Activated CD4-positive, alpha-beta T cell treated with anti-CD3 and anti-CD28 coated beads, Interleukin-2, amount 10 ng/mL, durations not matched to agents 7 days and 5 days (primary cell): ENCODE measurements around the gene GALC. TPM values are rescaled to one million over a fixed set of nuclear protein-coding genes. Genes with fewer than 3 reads are reported as not detected.

ENCODE experiments used
- CTCF ChIA-PET: fragments of 350-600 bp; sonication (Branson Sonifier 250); formaldehyde crosslinking; loops from one replicate; lab custom pipeline; 2021; ENCODE audit warnings: antibody characterized with exemption; lab: Charles Lee
- POLR2A ChIA-PET: fragments of 350-600 bp; sonication (Branson Sonifier 250); formaldehyde crosslinking; loops from one replicate; lab custom pipeline; 2021; ENCODE audit warnings: antibody characterized with exemption; lab: Charles Lee
- DNase-seq: peaks from one replicate; pipeline ENCODE4 v3.0.0-alpha.2; 2020
- H3K27ac Mint-ChIP-seq: one replicate; pipeline ENCODE4 v1.8.0; 2021; ENCODE audit warnings: mild to moderate bottlenecking, moderate library complexity, mixed read lengths
- H3K27me3 Mint-ChIP-seq: one replicate; pipeline ENCODE4 v1.8.0; 2021; ENCODE audit warnings: mixed read lengths
- H3K36me3 Mint-ChIP-seq: one replicate; pipeline ENCODE4 v1.8.0; 2021; ENCODE audit warnings: low read depth, mixed read lengths
- H3K4me1 Mint-ChIP-seq: one replicate; pipeline ENCODE4 v1.8.0; 2021; ENCODE audit warnings: mixed read lengths
- H3K4me3 Mint-ChIP-seq: one replicate; pipeline ENCODE4 v1.8.0; 2021; ENCODE audit warnings: mild to moderate bottlenecking, moderate library complexity, mixed read lengths
- H3K9me3 Mint-ChIP-seq: one replicate; pipeline ENCODE4 v1.8.0; 2021; ENCODE audit warnings: mixed read lengths
- total RNA-seq, 2 experiments: library from RNA; stranded (reverse); gene quantifications; one replicate each; pipeline ENCODE4 v1.2.3, GENCODE V29; 2021

The GALC gene
- total RNA-seq, 2 experiments from 2014 or later = 15.5 to 16.9 TPM

DNA sequence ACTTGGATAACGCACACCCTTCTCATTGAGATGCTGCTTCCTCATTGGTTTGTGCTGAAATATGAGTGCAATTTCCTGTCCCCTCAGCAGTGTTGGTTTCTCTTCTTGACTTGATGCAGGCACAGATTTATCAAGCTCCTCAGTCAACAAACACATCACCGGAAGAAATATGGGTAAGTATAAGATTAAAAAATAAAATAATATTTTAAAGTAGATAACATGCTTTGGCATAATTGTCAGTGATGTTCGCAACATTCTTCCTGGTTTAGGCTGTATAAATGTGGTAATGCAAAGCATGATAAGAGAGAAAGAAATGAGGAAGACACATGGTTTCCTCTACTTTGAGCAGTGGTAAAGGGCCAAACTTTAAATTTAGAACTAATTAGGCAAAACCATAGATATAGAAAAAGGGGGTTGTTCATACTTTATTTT, 12.1 kb upstream of the GALC start, which contains the start of gene GPR65:
Gene GPR65, plus strand, starts transcription at position 86 of the 432 bp plus-strand sequence. CDS start 5,713 bp downstream, outside the sequence.
- DNase-seq = peak; percentile 66
- peak within 1 kb of the TSS; percentile 90 for H3K4me3 Mint-ChIP-seq
- POLR2A ChIA-PET = interaction anchor here (2.4 kb wide), 1 partner anchor 12 kb away, joined by 9 read pairs; the partner anchor contains the start of gene GALC

DNA sequence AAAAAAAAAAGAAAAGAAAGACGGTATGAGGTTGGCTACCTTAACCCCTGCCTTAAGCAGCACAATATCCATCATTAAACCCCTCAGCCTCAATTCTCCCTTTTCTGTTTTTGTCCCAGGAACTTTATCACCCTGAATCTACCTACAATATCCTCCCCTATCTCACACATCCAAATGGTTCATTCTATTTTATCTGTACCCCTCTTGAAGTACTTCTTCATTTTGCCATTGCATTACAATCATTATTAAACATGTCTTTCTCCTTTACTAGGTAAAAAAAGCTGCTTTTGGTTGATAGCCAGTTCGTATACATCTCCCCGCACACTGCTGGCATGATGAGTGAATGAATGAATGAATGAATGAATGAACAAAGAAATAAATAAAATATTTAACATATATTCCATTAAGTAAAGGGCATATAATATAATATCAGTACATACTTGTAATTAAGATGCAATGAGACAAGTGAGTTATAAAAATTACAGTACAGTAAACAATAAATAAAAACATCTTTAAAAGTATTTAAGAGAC, 11.6 kb upstream of the GALC start:
- no peak for DNase-seq
- peaks cover 60% of the 10 kb centered on the region for H3K4me1 Mint-ChIP-seq
- CTCF ChIA-PET = interaction anchor here (1.0 to 2.4 kb wide), 2 partner anchors 10 to 11 kb away, joined by 6 to 15 read pairs; partner anchors contain the start of gene GALC
- H3K9me3 Mint-ChIP-seq = peaks cover 2% of the 10 kb centered on the region
- peak overlapping the region; percentile 90 for H3K4me3 Mint-ChIP-seq
- no peaks in the 10 kb centered on the region for H3K27me3 Mint-ChIP-seq
- POLR2A ChIA-PET = interaction anchor here (2.4 kb wide), 1 partner anchor 11 kb away, joined by 9 read pairs; the partner anchor contains the start of gene GALC
- H3K36me3 Mint-ChIP-seq = peaks cover 45% of the 10 kb centered on the region
- peak overlapping the region; percentile 97 for H3K27ac Mint-ChIP-seq

More for the DNA sequence above, 12.1 kb upstream of the GALC start, which contains the start of gene GPR65:
- peaks cover 3% of the 10 kb centered on the region for H3K9me3 Mint-ChIP-seq
- peaks cover 61% of the 10 kb centered on the region for H3K4me1 Mint-ChIP-seq
- CTCF ChIA-PET = interaction anchor here (0.7 to 2.4 kb wide), 4 partner anchors 9 to 12 kb away, joined by 3 to 15 read pairs (median 4); partner anchors contain the start of gene GALC
- H3K36me3 Mint-ChIP-seq = peaks cover 46% of the 10 kb centered on the region
- peak within 1 kb of the TSS; percentile 97 for H3K27ac Mint-ChIP-seq
- H3K27me3 Mint-ChIP-seq = no peaks in the 10 kb centered on the region

DNA sequence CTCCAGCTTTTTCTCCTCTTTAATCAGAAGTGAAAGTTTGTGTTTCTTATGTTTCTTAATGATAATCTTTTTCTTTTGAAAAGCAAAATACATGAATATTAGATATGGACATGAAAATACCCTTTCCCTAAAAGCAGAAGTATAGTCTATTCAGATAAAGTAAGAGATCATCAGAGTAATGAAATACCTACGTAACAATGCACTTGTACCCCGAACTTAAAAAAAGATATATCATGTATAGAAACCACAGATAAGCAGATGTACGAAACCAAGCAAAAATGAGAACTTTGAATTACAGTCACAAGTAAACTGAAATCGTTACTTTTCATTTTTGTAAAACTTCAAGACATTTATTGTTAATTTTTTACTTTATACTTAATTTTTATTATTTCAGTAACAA, 10.4 kb upstream of the GALC start:
- peaks cover 59% of the 10 kb centered on the region for H3K4me1 Mint-ChIP-seq
- DNase-seq = no peak
- peaks cover 2% of the 10 kb centered on the region for H3K9me3 Mint-ChIP-seq
- ChIA-PET CTCF (no interaction called here), POLR2A (no interaction called here)
- peaks cover 34% of the 10 kb centered on the region for H3K36me3 Mint-ChIP-seq
- H3K27ac Mint-ChIP-seq = no peak overlapping the region
- H3K27me3 Mint-ChIP-seq = no peaks in the 10 kb centered on the region
- no peak overlapping the region for H3K4me3 Mint-ChIP-seq

DNA sequence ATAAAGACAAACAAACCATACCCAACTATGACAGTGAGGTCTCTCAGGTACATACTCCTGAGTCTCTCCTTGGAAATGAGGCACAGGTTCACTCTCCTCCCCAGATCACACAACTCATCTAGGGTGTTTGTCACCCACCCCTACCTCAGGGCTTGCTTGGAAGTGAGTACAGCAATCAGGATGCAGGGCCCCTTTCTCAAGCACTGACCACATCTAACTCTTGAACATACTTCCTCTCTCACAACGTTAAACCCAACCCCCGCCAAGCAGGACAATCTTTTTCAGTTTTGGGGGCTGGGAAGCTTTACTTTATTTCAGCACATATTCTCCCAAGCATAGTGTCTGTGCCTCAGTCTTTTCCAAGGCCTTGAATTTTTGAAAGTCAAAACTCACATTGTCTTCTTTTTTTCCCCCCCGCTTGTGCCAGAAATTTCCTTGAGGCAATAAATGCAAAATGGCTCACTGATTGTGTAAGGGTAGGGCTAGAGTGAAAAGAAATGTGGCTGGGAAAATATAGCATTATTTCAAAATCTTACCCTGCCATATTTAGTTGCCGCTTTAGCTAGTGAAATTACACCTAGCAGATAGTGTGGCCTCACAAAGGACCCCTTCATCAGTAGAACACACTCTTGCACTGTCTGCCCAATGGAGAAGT, 9.6 kb upstream of the GALC start:
- no peak overlapping the region for H3K4me3 Mint-ChIP-seq
- H3K9me3 Mint-ChIP-seq = peaks cover 2% of the 10 kb centered on the region
- ChIA-PET CTCF (no interaction called here), POLR2A (no interaction called here)
- DNase-seq = no peak
- no peaks in the 10 kb centered on the region for H3K27me3 Mint-ChIP-seq
- H3K27ac Mint-ChIP-seq = peak overlapping the region; percentile 67
- H3K4me1 Mint-ChIP-seq = peaks cover 53% of the 10 kb centered on the region
- peaks cover 26% of the 10 kb centered on the region for H3K36me3 Mint-ChIP-seq

DNA sequence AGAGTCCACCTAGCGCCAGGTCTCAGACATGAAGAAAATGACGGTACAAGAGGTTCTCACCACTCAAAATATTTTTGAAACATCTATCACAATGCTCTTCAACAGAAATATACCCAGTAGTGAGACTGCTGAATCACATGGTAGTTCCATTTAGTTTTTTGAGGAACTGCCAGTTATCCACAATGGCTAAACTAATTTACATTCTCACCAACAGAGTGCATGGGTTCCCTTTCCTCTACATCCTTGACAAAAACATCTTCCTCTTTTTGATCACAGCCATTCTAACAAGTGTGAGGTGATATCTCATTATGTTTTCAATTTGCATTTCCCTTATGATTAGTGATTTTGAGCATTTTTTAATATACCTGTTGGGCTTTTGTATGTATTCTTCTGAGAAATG, 6.3 kb upstream of the GALC start:
- CTCF ChIA-PET = no interaction called here
- H3K36me3 Mint-ChIP-seq = peaks cover 15% of the 10 kb centered on the region
- H3K4me3 Mint-ChIP-seq = no peak overlapping the region
- no peak overlapping the region for H3K27ac Mint-ChIP-seq
- POLR2A ChIA-PET = no interaction called here
- peaks cover 64% of the 10 kb centered on the region for H3K4me1 Mint-ChIP-seq
- DNase-seq = no peak
- H3K9me3 Mint-ChIP-seq = peaks cover 5% of the 10 kb centered on the region
- no peaks in the 10 kb centered on the region for H3K27me3 Mint-ChIP-seq

DNA sequence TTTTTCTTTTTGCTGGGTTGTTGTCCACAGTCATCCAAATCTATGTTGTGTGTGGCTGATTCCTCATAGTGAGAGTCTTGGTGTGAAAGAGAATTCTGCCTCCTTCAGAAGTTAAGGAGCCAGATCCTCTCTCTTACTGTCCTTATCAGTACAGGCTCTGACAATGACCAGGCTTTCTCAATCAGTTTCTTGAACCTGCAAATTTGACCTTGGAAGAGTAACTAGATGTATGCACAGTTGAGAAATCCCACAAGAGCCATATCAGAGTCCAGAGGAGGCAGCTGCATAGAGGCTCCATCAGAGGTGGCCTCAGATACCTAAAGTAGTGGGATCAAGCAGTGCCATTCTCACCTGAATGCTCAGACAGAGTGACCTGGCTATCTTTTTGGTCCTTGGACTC, 5.5 kb upstream of the GALC start:
- DNase-seq = no peak
- ChIA-PET CTCF (no interaction called here), POLR2A (no interaction called here)
- H3K36me3 Mint-ChIP-seq = peaks cover 15% of the 10 kb centered on the region
- H3K27me3 Mint-ChIP-seq = no peaks in the 10 kb centered on the region
- H3K27ac Mint-ChIP-seq = no peak overlapping the region
- peaks cover 67% of the 10 kb centered on the region for H3K4me1 Mint-ChIP-seq
- peaks cover 5% of the 10 kb centered on the region for H3K9me3 Mint-ChIP-seq
- no peak overlapping the region for H3K4me3 Mint-ChIP-seq

DNA sequence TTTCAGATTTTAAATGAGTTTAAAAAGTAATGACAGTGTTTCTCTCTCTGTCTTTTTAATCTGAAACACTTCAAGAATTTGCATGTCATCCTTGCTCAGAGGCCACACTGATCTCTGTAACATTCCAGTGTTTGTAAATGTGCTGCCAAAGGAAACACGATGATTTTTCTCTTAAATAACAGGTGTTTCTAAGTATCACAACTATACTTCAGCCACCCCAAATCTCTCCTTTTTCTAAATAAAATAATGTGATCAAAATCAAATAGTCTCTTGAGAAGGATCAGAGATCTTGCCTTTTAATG, 3.3 kb upstream of the GALC start:
- ChIA-PET CTCF (interaction anchor here (2.1 kb wide), 1 partner anchor 9 kb away, joined by 15 read pairs; the partner anchor contains the start of gene GPR65), POLR2A (no interaction called here)
- Mint-ChIP-seq H3K9me3 (peaks cover 3% of the 10 kb centered on the region), H3K36me3 (peaks cover 11% of the 10 kb centered on the region), H3K27me3 (no peaks in the 10 kb centered on the region), H3K27ac (no peak overlapping the region), H3K4me3 (no peak overlapping the region), H3K4me1 (peaks cover 65% of the 10 kb centered on the region)
- no peak for DNase-seq

DNA sequence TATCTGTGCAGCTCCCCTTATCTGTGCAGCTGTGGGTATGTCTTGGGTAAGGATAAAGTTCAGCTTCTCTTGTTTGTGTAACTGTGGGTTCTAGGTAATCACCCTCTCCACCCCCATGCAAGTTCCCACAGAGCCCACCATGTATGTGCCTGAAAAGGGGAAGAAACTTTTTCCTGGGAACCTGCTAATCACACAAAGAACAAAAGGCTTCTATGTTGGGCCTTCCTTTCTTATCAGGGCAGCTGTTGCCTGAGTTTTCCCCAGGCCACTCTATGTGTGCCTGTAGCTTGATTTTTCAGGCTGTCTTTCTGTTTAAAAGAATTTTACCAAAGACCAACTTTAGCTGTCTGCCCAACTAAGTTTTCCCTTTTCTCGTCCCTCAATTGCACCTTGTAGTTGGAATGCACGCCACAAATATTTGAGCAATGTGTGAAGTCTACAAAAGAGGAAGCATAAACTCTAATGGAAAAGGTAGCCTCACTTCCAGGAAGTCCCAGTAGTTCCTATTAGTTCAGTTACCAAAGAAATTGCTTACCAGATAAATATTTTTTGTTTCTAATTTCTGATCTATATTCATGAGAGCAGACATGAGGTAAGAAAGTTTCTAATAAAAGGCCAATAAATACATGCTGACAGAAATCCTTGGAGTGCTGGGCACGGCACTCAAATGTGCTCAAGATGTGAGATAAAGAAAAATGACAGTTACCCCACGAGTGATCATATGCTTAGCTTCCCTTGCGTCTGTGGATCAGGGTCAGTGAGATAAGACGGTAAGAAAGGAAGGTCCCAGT, 2.7 kb upstream of the GALC start:
- H3K27me3 Mint-ChIP-seq = no peaks in the 10 kb centered on the region
- H3K36me3 Mint-ChIP-seq = peaks cover 6% of the 10 kb centered on the region
- ChIA-PET CTCF (interaction anchor here (0.7 to 2.1 kb wide), 4 partner anchors 10 to 40 kb away, joined by 3 to 15 read pairs (median 4); partner anchors contain the start of gene GPR65), POLR2A (no interaction called here)
- no peak for DNase-seq
- H3K9me3 Mint-ChIP-seq = peaks cover 3% of the 10 kb centered on the region
- peaks cover 67% of the 10 kb centered on the region for H3K4me1 Mint-ChIP-seq
- H3K4me3 Mint-ChIP-seq = no peak overlapping the region
- peak overlapping the region; percentile 66 for H3K27ac Mint-ChIP-seq

DNA sequence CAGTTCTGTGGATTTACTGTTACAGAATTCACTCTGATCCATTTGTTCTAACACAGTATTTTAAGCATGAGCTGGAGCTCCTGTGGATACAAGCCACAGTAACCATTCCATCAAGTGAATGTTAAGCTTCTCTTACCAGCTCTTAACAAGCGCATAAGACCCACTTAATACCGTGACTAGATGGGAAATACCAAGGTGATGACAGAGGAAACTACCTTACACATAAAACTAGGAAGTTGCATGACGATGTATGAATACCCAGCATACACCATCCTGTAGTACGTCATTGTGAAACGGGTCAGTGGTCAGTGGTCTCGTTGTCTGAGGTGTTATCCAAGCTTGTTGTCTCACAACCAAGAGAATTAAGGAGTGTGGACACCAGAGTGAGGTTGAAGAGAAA, 2.0 kb upstream of the GALC start:
- ChIA-PET POLR2A (no interaction called here), CTCF (interaction anchor here (0.7 to 2.1 kb wide), 5 partner anchors 11 to 39 kb away, joined by 3 to 15 read pairs (median 3); partner anchors contain the start of gene GPR65)
- Mint-ChIP-seq H3K4me3 (no peak overlapping the region), H3K27ac (peak overlapping the region; percentile 98), H3K4me1 (peaks cover 70% of the 10 kb centered on the region), H3K36me3 (peaks cover 6% of the 10 kb centered on the region), H3K27me3 (no peaks in the 10 kb centered on the region), H3K9me3 (peaks cover 3% of the 10 kb centered on the region)
- DNase-seq = no peak

DNA sequence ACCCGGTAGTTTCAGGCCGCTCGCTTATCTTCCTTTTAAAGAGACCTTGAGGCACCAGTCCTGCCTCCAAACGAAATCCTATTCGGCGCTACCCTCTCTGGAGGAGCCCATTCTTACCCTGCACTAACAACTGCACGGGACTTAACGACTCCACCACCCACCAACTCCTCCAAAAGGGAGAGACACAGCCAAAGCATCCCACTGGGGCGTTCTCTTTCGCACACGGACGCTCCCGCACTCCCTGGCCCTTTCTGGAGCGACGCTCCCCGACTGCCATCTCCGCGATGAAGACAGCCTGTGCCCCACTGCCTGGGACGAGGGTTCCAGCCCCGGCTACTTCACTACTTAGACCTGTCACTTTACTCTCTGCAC, 650 bp downstream of the GALC start:
- peak overlapping the region; percentile 98 for H3K27ac Mint-ChIP-seq
- H3K36me3 Mint-ChIP-seq = peaks cover 11% of the 10 kb centered on the region
- H3K4me1 Mint-ChIP-seq = peaks cover 68% of the 10 kb centered on the region
- POLR2A ChIA-PET = interaction anchor here (1.7 kb wide), 1 partner anchor 13 kb away, joined by 9 read pairs; the partner anchor contains the start of gene GPR65
- DNase-seq = no peak
- H3K4me3 Mint-ChIP-seq = peak overlapping the region; percentile 95
- peaks cover 3% of the 10 kb centered on the region for H3K9me3 Mint-ChIP-seq
- no peaks in the 10 kb centered on the region for H3K27me3 Mint-ChIP-seq
- CTCF ChIA-PET = interaction anchor here (0.5 to 2.0 kb wide), 5 partner anchors 9 to 217 kb away, joined by 3 to 8 read pairs (median 4); no protein-coding TSS in a partner anchor

DNA sequence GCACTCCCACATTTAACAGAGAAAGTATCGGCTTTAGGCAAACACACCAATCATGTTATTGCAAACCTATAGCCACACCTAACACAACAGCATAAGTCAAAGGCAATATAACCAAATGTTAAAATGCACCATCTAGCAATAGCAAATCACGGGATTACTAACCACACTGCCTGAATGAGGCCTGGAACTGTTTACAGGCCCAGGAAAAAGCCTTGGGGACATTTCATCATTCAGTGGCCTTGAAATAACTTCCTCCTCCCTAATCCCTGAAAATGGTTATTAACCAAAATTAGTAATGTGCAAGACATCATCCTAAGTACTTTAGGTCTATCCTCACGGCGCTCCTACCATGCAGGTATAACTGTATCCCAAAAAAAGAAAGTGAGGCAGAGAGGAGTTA, 2.3 kb downstream of the GALC start:
- no peak overlapping the region for H3K4me3 Mint-ChIP-seq
- H3K4me1 Mint-ChIP-seq = peaks cover 59% of the 10 kb centered on the region
- DNase-seq = no peak
- no peak overlapping the region for H3K27ac Mint-ChIP-seq
- CTCF ChIA-PET = interaction anchor here (1.1 kb wide), 1 partner anchor 178 kb away, joined by 3 read pairs; no protein-coding TSS in a partner anchor
- no peaks in the 10 kb centered on the region for H3K27me3 Mint-ChIP-seq
- H3K36me3 Mint-ChIP-seq = peaks cover 17% of the 10 kb centered on the region
- H3K9me3 Mint-ChIP-seq = peaks cover 3% of the 10 kb centered on the region
- POLR2A ChIA-PET = no interaction called here

DNA sequence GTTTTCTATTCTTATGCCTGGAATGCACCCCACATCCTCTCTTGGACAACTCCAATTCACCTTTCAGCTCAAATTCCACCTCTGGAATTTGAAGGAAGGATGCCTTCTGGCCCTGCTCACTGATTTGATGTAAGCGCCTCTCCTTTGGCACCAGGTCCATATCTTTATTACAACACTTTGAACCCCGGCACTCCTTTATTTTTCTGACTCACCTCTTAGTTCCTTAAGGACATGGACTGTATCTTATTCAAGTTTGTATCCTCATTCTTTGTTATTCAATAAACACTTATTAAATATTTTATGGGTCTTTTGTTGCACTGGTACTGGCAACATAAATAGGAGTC, 3.1 kb downstream of the GALC start:
- Mint-ChIP-seq H3K9me3 (peaks cover 3% of the 10 kb centered on the region), H3K4me1 (peaks cover 52% of the 10 kb centered on the region), H3K27ac (no peak overlapping the region), H3K4me3 (no peak overlapping the region), H3K27me3 (no peaks in the 10 kb centered on the region), H3K36me3 (peaks cover 18% of the 10 kb centered on the region)
- CTCF ChIA-PET = interaction anchor here (0.6 to 1.1 kb wide), 4 partner anchors 12 to 233 kb away, joined by 3 to 4 read pairs (median 3); no protein-coding TSS in a partner anchor
- POLR2A ChIA-PET = no interaction called here
- DNase-seq = no peak
